ENCODE measurements around the gene SNAPC4. TPM values are rescaled to one million over a fixed set of nuclear protein-coding genes. Genes with fewer than 3 reads are reported as not detected.

SNAPC4 gene
- total and polyA plus RNA-seq, 9 of the 15 experiments (the other 6 are each of a cell fraction or from before 2014, with no cell fraction given) = 0.21 to 21.8 (median 8.8) TPM

DNA sequence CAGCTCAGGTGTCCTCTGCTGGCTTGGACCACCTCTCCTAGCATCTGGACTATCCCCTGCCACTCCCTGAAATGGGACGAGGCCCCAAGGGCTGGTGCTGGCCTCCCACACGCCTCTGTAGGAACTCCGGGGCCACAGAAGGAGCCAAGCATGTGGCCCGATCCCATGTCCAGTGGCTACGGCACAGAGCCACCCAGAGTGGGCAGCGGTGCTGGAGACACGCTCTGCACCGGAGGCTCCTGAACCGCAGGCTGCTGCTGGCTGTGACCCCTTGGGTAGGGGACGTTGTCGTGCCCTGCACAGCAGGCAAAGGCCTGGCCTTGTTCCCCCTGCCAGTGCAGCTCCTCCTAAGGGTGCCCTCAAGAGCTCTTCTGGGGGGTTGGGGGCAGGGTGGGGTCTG, 20.1 kb downstream of the SNAPC4 start:
- H3K27ac ChIP-seq (ENCODE audit: extremely low read depth, low read depth, low read length) = no peak overlapping the region
- H3K79me2 ChIP-seq (ENCODE audit: control insufficient read depth, insufficient read depth, low read length) = no peaks in the 10 kb centered on the region
- FAIRE-seq = no peak
- peaks cover 98% of the 10 kb centered on the region; the same call in 2 of the 3 replicates for H3K36me3 ChIP-seq (ENCODE audit: control insufficient read depth, insufficient read depth, low read length)
- H3K4me2 ChIP-seq (ENCODE audit: insufficient read depth, low read length) = no peak overlapping the region
- H3K9ac ChIP-seq (ENCODE audit: insufficient read depth in 1 of 2, low read depth in 2 of 2, low read length in 2 of 2) = peak overlapping the region in 1 of 2 experiments; percentile 26; a peak in 1 of 4 replicates
- peaks cover 0 to 47% of the 10 kb centered on the region in 2 experiments; a peak in 1 of 5 replicates for H3K4me1 ChIP-seq (replicated peaks in 1 of 2; ENCODE audit: control insufficient read depth in 2 of 2, insufficient read depth in 2 of 2, low read length in 2 of 2)
- WGBS (ENCODE audit: insufficient coverage, low coverage, missing lambda C conversion rate) = 91% methylated on average over 11 of the region's 11 CpGs
- H3K4me3 ChIP-seq = no peak overlapping the region
- no peaks in the 10 kb centered on the region for H4K20me1 ChIP-seq (replicated peaks; ENCODE audit: control insufficient read depth, insufficient read depth, low read length)
- BruUV-seq (replicated peaks) = no TSS peak
- H3K9me3 ChIP-seq (replicated peaks; ENCODE audit: control insufficient read depth, insufficient read depth, low read depth, low read length) = no peaks in the 10 kb centered on the region
- DNase-seq (ENCODE audit: extremely low read depth in 1 of 4, low spot score in 3 of 4) = no peak
- no peaks in the 10 kb centered on the region for H3K9me1 ChIP-seq (ENCODE audit: control insufficient read depth, insufficient read depth, low read length)
- intact Hi-C loops (cut with micrococcal nuclease) = no loop called here
- in situ Hi-C loops (cut with MboI) = no loop called here
- ATAC-seq = no peak
- ChIA-PET CTCF (ENCODE audit: low intra/inter-chr PET ratio) (no interaction called here), POLR2A (no interaction called here)
- H3K27me3 ChIP-seq (ENCODE audit: control insufficient read depth in 2 of 2, insufficient read depth in 2 of 2, low read length in 2 of 2) = no peaks in the 10 kb centered on the region
- no peak overlapping the region for H2AFZ ChIP-seq (ENCODE audit: low read depth, low read length)
- TF ChIP-seq XRCC4 (IDR thresholded peaks at IDR 0.05; ENCODE audit: extremely low read depth, insufficient read depth, insufficient read length) (no peak), SNRNP70 (optimal IDR thresholded peaks at IDR 0.05; ENCODE audit: low read depth, low read length) (no peak), ZNF347 (CRISPR knock-in tag; IDR thresholded peaks at IDR 0.05; ENCODE audit: low read depth) (no peak), RBM25 (IDR thresholded peaks at IDR 0.05; ENCODE audit: low read depth, low read length, severe bottlenecking) (no peak), TAF15 (IDR thresholded peaks at IDR 0.05; ENCODE audit: low read depth, low read length) (no peak), EZH2 (IDR thresholded peaks at IDR 0.05; ENCODE audit: borderline replicate concordance, low read depth, low read length) (no peak), ZNF12 (CRISPR knock-in tag; IDR thresholded peaks at IDR 0.05) (no peak), CTBP1 (IDR thresholded peaks at IDR 0.05; ENCODE audit: borderline replicate concordance) (no peak), ZNF551 (CRISPR knock-in tag; IDR thresholded peaks at IDR 0.05) (no peak)
- TF ChIP-seq, protein P1, sequence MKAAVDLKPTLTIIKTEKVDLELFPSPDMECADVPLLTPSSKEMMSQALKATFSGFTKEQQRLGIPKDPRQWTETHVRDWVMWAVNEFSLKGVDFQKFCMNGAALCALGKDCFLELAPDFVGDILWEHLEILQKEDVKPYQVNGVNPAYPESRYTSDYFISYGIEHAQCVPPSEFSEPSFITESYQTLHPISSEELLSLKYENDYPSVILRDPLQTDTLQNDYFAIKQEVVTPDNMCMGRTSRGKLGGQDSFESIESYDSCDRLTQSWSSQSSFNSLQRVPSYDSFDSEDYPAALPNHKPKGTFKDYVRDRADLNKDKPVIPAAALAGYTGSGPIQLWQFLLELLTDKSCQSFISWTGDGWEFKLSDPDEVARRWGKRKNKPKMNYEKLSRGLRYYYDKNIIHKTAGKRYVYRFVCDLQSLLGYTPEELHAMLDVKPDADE (conservative IDR thresholded peaks at IDR 0.05; ENCODE audit: control insufficient read depth, low read depth, low read length) = no peak
